GM21423 (cell line): ENCODE measurements around the gene RRP1.

Experiments used
- ATAC-seq: cut with Tn5 transposase; IDR thresholded peaks from one replicate; pipeline ENCODE4 v1.9.1; 2021; ENCODE audit warnings: mild to moderate bottlenecking, moderate library complexity; ENCODE audit not compliant: unreplicated experiment

Gene RRP1

DNA sequence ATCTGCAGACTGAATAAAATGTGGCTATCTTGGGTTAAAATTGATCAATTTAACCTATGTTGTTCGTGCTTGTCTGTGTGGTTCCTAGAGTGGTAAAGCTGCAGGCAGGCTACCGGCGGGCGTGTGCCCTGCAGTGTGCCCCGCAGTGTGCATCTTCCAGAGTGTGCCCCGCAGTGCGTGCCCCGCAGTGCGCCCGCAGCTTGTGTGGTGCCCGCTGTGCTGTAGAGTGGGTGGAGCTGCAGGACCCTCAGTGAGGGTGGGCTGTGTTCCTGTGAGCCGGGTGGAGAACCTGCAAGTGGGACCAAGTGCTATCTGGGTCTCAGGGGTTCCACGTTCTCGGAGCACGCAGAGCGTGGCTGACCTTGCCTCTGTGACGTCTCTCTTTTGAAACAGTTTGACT is 10.7 kb downstream of the RRP1 start:
- ATAC-seq = no peak

DNA sequence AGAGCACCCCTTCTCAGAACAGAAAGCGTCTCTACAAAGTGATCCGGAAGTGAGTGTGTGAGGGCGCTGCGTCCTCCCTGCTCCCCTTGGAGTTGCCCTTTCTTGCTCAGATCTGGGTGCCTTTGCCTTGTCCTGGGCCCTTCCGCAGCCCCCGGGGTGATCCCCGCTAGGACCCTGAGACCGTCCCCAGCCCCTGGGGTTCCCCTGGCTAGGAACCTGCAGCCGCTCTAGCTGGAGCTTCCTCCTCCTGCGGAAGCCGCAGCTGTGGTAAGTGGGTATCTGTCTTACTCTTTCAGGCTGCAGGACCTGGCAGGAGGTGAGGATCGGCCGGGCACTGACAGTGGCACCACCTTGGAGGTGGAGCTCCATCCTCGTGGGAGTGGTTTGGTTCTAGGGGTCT is 11.2 kb downstream of the RRP1 start:
- ATAC-seq = no peak

- ATAC-seq = no peak
Observed at GRCh38 chr21:43801006-43801783, 11.8 kb downstream of the RRP1 start.

DNA sequence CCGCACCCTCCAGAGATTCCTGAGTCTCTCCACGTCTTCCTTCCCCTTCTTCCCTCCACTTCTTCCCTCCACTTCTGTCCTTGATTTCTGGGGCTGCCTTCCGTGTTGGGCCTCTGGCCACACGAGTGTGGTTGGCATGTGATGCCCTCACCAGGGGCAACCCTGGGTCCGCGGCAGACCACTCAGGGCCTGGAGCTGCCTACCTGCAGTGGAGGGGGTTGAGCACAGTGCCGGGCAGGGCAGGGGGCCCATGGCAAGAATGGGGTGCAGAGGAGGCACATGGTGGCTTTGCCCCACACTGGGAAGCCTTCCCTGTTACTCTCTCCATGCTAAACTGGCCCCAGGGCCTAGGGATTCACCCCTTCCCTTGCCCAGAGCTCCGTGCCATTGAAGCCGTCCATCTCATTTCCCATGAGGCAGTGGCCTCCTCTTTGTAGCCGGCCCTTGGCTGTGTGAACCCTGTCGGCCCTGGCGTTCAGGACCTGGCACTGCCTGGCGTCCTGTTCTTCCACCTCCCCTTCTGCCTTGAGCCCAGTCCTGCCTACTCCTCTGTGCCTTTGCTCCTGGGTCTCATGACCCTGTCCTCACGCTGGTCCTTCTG is 13.4 kb downstream of the RRP1 start:
- no peak for ATAC-seq

- no peak for ATAC-seq
Observed at GRCh38 chr21:43803558-43804300, 14.4 kb downstream of the RRP1 start.

DNA sequence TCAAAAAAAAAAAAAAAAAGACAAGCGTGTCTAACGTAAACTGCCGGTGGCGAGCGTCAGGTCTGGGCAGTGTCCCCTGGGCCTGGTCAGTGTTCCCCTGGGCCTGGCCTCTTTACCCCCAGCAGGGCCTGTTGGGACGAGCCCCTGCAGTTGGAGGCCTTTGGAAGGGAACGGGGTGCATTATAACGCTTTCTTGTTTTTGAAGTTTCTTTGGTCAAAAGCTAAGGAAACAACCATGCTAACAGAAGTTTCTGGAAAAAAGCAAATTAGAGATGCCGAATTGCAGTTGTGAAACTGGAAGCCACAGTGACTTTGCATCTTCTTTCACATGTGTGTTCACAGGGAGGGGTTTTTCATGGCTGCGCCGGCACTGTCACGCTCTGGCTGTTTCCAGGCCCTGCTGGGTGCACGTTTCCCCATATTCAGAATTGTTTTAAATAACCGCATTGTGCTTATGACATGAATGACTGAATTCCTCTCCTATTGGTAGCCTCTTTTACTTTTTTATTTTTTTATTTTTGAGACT is 16.0 kb downstream of the RRP1 start:
- peak; percentile 76 for ATAC-seq

GRCh38 chr21:43806017-43806710 is 16.8 kb downstream of the RRP1 start:
- no peak for ATAC-seq

GRCh38 chr21:43808367-43808766 is 19.0 kb downstream of the RRP1 start:
- no peak for ATAC-seq

- ATAC-seq = no peak
Observed at GRCh38 chr21:43808832-43809251, 19.5 kb downstream of the RRP1 start.

DNA sequence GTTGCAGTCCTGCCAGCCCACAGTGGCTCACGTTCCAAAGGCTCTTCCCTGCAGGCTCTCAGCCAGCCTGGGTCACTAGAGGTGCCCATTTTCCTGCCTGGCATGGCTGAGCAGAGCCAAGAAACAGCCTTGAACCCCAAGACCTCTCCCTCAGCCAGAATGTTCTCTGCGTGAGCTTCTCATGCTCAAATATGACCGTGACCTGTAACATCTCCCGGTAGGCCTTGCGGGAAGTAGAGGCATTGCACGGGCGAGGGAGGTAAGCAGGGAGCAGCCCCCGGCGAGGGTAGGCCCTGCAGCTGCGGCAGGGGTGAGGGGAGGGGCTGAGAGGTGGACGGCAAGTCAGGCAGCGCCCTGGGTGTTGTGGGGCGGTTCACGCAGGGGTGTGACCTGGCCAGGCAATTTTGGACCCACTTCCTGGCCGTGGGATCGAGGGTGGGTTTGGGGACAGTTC is 20.0 kb downstream of the RRP1 start:
- no peak for ATAC-seq

DNA sequence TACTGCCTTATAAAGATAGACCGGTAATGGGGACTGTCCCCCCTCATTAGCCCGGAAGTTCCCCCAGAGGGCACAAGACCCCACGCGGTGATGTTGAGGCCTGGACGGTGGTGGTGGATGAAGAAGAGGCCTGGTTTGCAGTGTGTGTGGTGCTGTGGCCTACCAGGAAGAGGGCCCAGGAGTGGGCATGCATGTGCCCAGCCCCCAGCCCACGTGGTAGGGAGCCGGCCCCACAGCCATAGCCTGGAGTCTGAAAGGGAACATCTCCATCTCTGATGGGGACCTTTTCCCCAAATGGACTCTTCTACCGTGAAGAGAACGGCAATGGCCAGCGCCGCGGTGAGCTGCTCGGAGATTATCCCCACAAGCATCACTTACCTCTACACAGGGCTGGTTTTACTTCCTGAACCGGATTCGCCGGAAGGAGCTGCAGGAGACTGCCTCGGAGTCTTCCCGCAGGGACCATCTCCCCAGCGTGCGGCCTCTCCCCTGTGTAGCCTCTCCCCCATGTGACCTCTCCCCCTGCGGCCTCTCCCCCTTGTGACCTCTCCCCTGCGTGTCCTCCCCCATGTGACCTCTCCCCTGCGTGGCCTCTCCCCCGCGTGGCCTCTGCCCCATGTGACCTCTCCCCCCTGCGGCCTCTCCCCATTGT is 20.6 kb downstream of the RRP1 start:
- no peak for ATAC-seq

DNA sequence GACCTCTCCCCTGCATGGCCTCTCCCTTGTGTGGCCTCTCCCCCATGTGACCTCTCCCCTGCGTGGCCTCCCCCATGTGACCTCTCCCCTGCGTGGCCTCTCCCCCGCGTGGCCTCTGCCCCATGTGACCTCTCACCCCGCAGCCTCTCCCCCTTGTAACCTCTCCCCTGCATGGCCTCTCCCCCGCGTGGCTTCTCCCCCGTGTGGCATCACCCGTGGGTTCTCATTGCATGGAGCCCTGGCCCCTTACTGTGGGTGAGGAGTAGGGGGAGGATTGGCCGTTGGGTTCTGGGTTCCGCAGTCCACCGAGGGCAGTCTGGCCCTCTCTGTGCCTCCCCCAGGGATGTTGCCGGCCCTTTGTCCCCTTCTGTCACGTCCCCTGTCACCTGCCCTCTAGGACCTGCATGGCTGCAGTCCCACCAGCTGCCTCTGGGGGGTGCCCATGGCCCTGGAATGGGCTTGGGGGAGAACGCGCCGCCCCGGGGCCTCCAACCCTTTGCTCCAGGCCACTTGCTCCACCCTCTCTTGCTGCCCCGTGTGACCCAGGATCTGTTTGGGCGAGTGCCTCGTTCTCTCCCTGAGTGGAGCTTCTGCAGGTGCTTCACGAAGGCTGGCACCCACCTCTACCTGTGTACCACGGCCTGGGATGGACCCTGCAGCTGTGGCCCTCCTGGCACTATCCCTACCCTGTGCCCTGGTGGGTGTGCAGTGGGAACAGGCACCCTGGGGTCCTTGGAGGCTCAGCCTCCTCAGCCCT is 21.3 kb downstream of the RRP1 start:
- peak; percentile 62 for ATAC-seq

GRCh38 chr21:43811262-43812105 is 22.1 kb downstream of the RRP1 start:
- no peak for ATAC-seq

DNA sequence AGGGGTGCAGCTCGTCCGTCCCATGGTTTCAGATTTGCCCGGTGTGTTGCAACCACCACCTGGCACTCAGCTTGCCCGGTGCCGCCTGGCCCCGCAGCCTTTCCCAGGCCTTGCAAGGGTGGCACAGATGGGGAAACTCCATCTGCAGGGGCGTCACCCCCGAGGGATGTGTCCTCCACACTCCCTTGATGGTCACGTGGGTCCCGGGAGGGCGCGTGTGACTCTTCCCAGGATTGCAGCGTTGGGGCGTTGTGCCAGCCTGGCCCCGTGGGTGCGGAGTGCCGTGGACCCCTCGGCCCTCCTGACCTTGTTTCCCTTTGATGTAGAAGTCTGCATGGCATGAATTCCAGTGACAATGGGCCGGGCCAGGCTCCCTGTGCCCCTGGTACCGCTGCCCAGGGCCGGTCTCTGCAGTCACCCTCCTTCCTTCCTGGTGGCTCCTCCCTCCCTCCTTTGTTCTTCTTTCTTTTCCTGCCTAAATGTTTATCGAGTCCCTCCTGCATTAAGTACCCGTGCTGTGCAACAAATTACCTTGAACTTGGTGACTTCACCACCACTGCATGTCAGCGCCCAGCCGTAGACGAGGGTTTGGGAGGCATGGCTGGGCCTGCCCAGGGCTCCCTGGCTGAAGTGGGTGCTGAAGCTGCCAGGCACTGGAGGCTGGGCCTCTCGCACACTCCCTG is 22.9 kb downstream of the RRP1 start:
- ATAC-seq = no peak

DNA sequence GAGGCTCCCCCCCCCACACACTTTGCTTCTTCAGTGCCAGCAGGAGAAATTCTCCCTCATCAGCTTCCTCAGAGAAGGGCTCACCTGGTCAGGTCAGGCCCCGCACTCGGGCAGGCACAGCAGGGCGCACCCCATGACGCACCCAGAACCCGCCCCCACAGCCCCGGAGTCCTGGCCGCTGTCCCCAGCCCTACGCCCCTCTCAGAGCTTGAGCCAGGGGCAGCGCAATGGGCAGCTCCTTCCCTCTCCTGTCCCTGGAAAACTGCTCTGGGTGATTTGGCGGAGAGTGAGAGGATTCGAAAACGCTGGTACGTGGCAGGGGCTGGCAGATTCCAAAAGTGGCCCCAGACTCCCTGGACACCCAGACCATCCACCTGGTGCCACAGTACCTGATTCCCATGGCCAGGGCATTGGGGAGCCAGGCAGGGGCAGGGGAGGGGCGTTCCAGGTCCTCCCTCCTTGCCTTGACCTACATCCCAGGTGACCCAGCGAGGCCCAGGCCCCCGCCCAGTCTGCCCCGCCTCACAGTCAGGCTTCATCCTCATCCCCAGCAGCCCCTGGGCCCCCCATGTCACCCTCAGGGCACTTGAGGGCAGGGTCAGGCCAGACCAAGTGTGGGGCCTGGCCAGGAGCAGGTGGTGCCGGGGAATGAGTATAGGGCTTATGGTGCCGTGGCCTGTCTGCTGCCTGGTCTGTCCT is 23.7 kb downstream of the RRP1 start:
- no peak for ATAC-seq

GRCh38 chr21:43813656-43813980 is 24.2 kb downstream of the RRP1 start:
- ATAC-seq = no peak

- ATAC-seq = no peak
Observed at GRCh38 chr21:43814215-43815106, 25.1 kb downstream of the RRP1 start.
